Uterus (tissue), 2 donors: Measurements from ENCODE around the gene NFIA.

ENCODE experiments used
- CTCF ChIP-seq, 4 experiments: fragments of 200-600 bp in 2 of 4; fragments of 450-650 bp in 2 of 4; sonication (generic) in 2 of 4; IDR thresholded peaks; one replicate each; pipeline ENCODE4 v1.5.1; 2016 to 2019; ENCODE audit warnings: antibody characterized with exemption in 4 of 4, mild to moderate bottlenecking in 2 of 4, moderate library complexity in 1 of 4
- POLR2A ChIP-seq, 2 donors: fragments of 450-650 bp; IDR thresholded peaks; one replicate each; pipeline ENCODE4 v1.6.1; 2016; ENCODE audit warnings: antibody characterized with exemption in 2 of 2, mild to moderate bottlenecking in 1 of 2, moderate library complexity in 1 of 2

- TF ChIP-seq CTCF (IDR thresholded peaks at IDR 0.05), result no peak
- TF ChIP-seq POLR2A (IDR thresholded peaks at IDR 0.05), result no peak
These were observed 377.0 kb downstream of the NFIA start for GRCh38 chr1:61459345-61459744.
